Measurements from ENCODE around the gene COA4.
A peak's percentile ranks its signal among the peaks of the same experiment; 100 is the strongest.
"Not testable (repeated sequence)": the region's sequence is repeated elsewhere in the genome, so short reads cannot be mapped to it uniquely, and the experiment has no call there.

COA4 gene

DNA sequence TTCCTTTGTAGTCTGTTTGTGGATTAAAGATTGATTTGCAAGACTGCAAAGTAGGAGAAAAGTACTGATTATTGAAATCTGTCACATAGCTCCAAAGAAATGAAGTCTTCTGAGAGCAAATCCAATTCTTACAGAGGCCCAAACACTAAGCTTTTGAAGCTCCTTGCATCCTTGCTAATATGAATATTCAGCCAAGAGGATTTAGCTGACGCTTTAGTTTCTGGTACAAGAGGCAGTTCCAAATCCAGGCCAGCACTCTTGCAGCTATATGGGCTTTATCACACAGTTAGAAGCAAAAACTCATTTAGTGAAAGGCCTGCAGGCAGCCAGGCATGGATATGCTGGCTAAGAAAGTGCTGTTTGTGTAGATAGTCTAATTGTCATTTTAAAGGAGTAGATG, 12.9 kb upstream of the COA4 start:
- Histone ChIP-seq H3K9me3 (ENCODE audit: control insufficient read depth, low read length) (no peaks in the 10 kb centered on the region), H3K36me3 (ENCODE audit: control insufficient read depth, insufficient read depth, low read length) (peaks cover 4% of the 10 kb centered on the region), H3K4me3 (ENCODE audit: insufficient read depth, low read depth, low read length) (no peak overlapping the region), H3K27ac (ENCODE audit: insufficient read depth, low read depth, low read length, poor library complexity, severe bottlenecking) (no peak overlapping the region), H3K27me3 (ENCODE audit: control insufficient read depth, insufficient read depth, low read length, poor library complexity, severe bottlenecking) (no peaks in the 10 kb centered on the region), H3K4me1 (ENCODE audit: control insufficient read depth, insufficient read depth, low read length) (no peaks in the 10 kb centered on the region)
- WGBS, 2 experiments: 89 to 96% methylated on average over 1 of the region's 1 CpG

GRCh38 chr11:73889019-73889418, 12.4 kb upstream of the COA4 start:
- Histone ChIP-seq H3K27me3 (ENCODE audit: control insufficient read depth, insufficient read depth, low read length, poor library complexity, severe bottlenecking) (no peaks in the 10 kb centered on the region), H3K36me3 (ENCODE audit: control insufficient read depth, insufficient read depth, low read length) (peaks cover 4% of the 10 kb centered on the region), H3K4me1 (ENCODE audit: control insufficient read depth, insufficient read depth, low read length) (no peaks in the 10 kb centered on the region), H3K27ac (ENCODE audit: insufficient read depth, low read depth, low read length, poor library complexity, severe bottlenecking) (no peak overlapping the region), H3K9me3 (ENCODE audit: control insufficient read depth, low read length) (no peaks in the 10 kb centered on the region), H3K4me3 (ENCODE audit: insufficient read depth, low read depth, low read length) (no peak overlapping the region)
- 76 to 81% methylated on average over 1 of the region's 1 CpG for WGBS, 2 experiments

- H3K36me3 ChIP-seq (ENCODE audit: control insufficient read depth, insufficient read depth, low read length): peaks cover 4% of the 10 kb centered on the region
- 96 to 100% methylated on average over 1 to 2 of the region's 3 CpGs for WGBS, 2 experiments
Observed at GRCh38 chr11:73888244-73888643, 11.6 kb upstream of the COA4 start.

GRCh38 chr11:73883856-73884255, 7.2 kb upstream of the COA4 start:
- 92 to 100% methylated on average over 1 to 2 of the region's 2 CpGs for WGBS, 2 experiments
- Histone ChIP-seq H3K27me3 (ENCODE audit: control insufficient read depth, insufficient read depth, low read length, poor library complexity, severe bottlenecking) (no peaks in the 10 kb centered on the region), H3K36me3 (ENCODE audit: control insufficient read depth, insufficient read depth, low read length) (peaks cover 9% of the 10 kb centered on the region), H3K4me3 (ENCODE audit: insufficient read depth, low read depth, low read length) (no peak overlapping the region), H3K4me1 (ENCODE audit: control insufficient read depth, insufficient read depth, low read length) (no peaks in the 10 kb centered on the region), H3K9me3 (ENCODE audit: control insufficient read depth, low read length) (no peaks in the 10 kb centered on the region), H3K27ac (ENCODE audit: insufficient read depth, low read depth, low read length, poor library complexity, severe bottlenecking) (no peak overlapping the region)

More at GRCh38 chr11:73888244-73888643, 11.6 kb upstream of the COA4 start:
- no peaks in the 10 kb centered on the region for H3K27me3 ChIP-seq (ENCODE audit: control insufficient read depth, insufficient read depth, low read length, poor library complexity, severe bottlenecking)
- no peaks in the 10 kb centered on the region for H3K4me1 ChIP-seq (ENCODE audit: control insufficient read depth, insufficient read depth, low read length)
- no peak overlapping the region for H3K27ac ChIP-seq (ENCODE audit: insufficient read depth, low read depth, low read length, poor library complexity, severe bottlenecking)
- no peaks in the 10 kb centered on the region for H3K9me3 ChIP-seq (ENCODE audit: control insufficient read depth, low read length)
- no peak overlapping the region for H3K4me3 ChIP-seq (ENCODE audit: insufficient read depth, low read depth, low read length)

GRCh38 chr11:73880449-73880848, 3.8 kb upstream of the COA4 start:
- 90 to 91% methylated on average over 10 of the region's 10 CpGs for WGBS, 2 experiments
- not testable (repeated sequence) for H3K27me3 ChIP-seq (ENCODE audit: control insufficient read depth, insufficient read depth, low read length, poor library complexity, severe bottlenecking); H3K4me1 ChIP-seq (ENCODE audit: control insufficient read depth, insufficient read depth, low read length); H3K9me3 ChIP-seq (ENCODE audit: control insufficient read depth, low read length); H3K27ac ChIP-seq (ENCODE audit: insufficient read depth, low read depth, low read length, poor library complexity, severe bottlenecking); H3K36me3 ChIP-seq (ENCODE audit: control insufficient read depth, insufficient read depth, low read length); H3K4me3 ChIP-seq (ENCODE audit: insufficient read depth, low read depth, low read length)

- no peak overlapping the region for H3K27ac ChIP-seq (ENCODE audit: insufficient read depth, low read depth, low read length, poor library complexity, severe bottlenecking)
- peaks cover 10% of the 10 kb centered on the region for H3K4me1 ChIP-seq (ENCODE audit: control insufficient read depth, insufficient read depth, low read length)
- WGBS, 2 experiments: 43% methylated on average over 1 of the region's 1 CpG; no CpG with 5 or more reads in 1 of the 2 experiments
- no peaks in the 10 kb centered on the region for H3K27me3 ChIP-seq (ENCODE audit: control insufficient read depth, insufficient read depth, low read length, poor library complexity, severe bottlenecking)
- no peak overlapping the region for H3K4me3 ChIP-seq (ENCODE audit: insufficient read depth, low read depth, low read length)
- H3K36me3 ChIP-seq (ENCODE audit: control insufficient read depth, insufficient read depth, low read length): peaks cover 9% of the 10 kb centered on the region
- no peaks in the 10 kb centered on the region for H3K9me3 ChIP-seq (ENCODE audit: control insufficient read depth, low read length)
Observed at GRCh38 chr11:73878771-73879170, 2.1 kb upstream of the COA4 start.

GRCh38 chr11:73875840-73876239, 806 bp downstream of the COA4 start:
- 25 to 29% methylated on average over 8 of the region's 8 CpGs for WGBS, 2 experiments
- Histone ChIP-seq H3K9me3 (ENCODE audit: control insufficient read depth, low read length) (no peaks in the 10 kb centered on the region), H3K27ac (ENCODE audit: insufficient read depth, low read depth, low read length, poor library complexity, severe bottlenecking) (peak overlapping the region; percentile 85), H3K27me3 (ENCODE audit: control insufficient read depth, insufficient read depth, low read length, poor library complexity, severe bottlenecking) (no peaks in the 10 kb centered on the region), H3K4me1 (ENCODE audit: control insufficient read depth, insufficient read depth, low read length) (peaks cover 10% of the 10 kb centered on the region), H3K4me3 (ENCODE audit: insufficient read depth, low read depth, low read length) (peak overlapping the region; percentile 61), H3K36me3 (ENCODE audit: control insufficient read depth, insufficient read depth, low read length) (peaks cover 34% of the 10 kb centered on the region)

- peaks cover 10% of the 10 kb centered on the region for H3K4me1 ChIP-seq (ENCODE audit: control insufficient read depth, insufficient read depth, low read length)
- peak overlapping the region; percentile 61 for H3K4me3 ChIP-seq (ENCODE audit: insufficient read depth, low read depth, low read length)
- H3K27ac ChIP-seq (ENCODE audit: insufficient read depth, low read depth, low read length, poor library complexity, severe bottlenecking): no peak overlapping the region
- peaks cover 34% of the 10 kb centered on the region for H3K36me3 ChIP-seq (ENCODE audit: control insufficient read depth, insufficient read depth, low read length)
- no peaks in the 10 kb centered on the region for H3K9me3 ChIP-seq (ENCODE audit: control insufficient read depth, low read length)
- H3K27me3 ChIP-seq (ENCODE audit: control insufficient read depth, insufficient read depth, low read length, poor library complexity, severe bottlenecking): no peaks in the 10 kb centered on the region
- WGBS, 2 experiments: 86 to 97% methylated on average over 1 of the region's 1 CpG
Observed at GRCh38 chr11:73875380-73875779, 1.3 kb downstream of the COA4 start.

DNA sequence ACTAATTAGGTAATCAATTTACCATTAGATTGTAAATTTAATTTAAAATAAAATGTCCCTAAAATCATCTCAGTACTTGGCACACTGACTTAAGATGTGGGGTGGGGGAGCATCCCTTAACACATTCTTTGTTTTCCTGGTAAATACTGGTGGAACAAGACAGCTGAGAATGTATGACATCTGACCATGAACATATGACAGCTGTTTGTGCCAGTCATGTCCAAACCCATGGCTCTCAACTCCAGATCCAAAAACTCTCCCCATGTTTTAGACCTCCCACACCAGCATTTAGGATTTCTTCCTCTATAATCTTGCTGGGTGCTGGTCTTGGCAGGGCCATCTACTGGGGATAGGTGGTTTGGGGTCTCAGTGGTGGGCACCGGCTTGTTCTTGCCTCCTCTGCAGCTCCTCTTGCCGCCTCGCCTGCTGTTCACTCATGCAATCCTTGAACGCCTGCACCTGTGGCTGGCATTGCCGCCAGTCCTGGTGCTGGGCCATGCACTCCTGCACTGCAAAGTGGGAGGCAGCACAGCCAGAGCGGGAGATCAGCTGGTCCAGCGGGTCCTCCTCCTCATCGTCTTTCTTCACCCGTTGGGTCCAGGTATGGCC, 3.8 kb downstream of the COA4 start:
- Histone ChIP-seq H3K9me3 (ENCODE audit: control insufficient read depth, low read length) (no peaks in the 10 kb centered on the region), H3K27ac (ENCODE audit: insufficient read depth, low read depth, low read length, poor library complexity, severe bottlenecking) (no peak overlapping the region), H3K4me1 (ENCODE audit: control insufficient read depth, insufficient read depth, low read length) (peaks cover 14% of the 10 kb centered on the region), H3K27me3 (ENCODE audit: control insufficient read depth, insufficient read depth, low read length, poor library complexity, severe bottlenecking) (no peaks in the 10 kb centered on the region), H3K4me3 (ENCODE audit: insufficient read depth, low read depth, low read length) (no peak overlapping the region), H3K36me3 (ENCODE audit: control insufficient read depth, insufficient read depth, low read length) (peaks cover 29% of the 10 kb centered on the region)
- 95 to 97% methylated on average over 9 of the region's 9 CpGs for WGBS, 2 experiments

- Histone ChIP-seq H3K4me3 (ENCODE audit: insufficient read depth, low read depth, low read length) (no peak overlapping the region), H3K4me1 (ENCODE audit: control insufficient read depth, insufficient read depth, low read length) (peaks cover 9% of the 10 kb centered on the region), H3K27ac (ENCODE audit: insufficient read depth, low read depth, low read length, poor library complexity, severe bottlenecking) (no peak overlapping the region), H3K9me3 (ENCODE audit: control insufficient read depth, low read length) (no peaks in the 10 kb centered on the region), H3K36me3 (ENCODE audit: control insufficient read depth, insufficient read depth, low read length) (peaks cover 29% of the 10 kb centered on the region), H3K27me3 (ENCODE audit: control insufficient read depth, insufficient read depth, low read length, poor library complexity, severe bottlenecking) (no peaks in the 10 kb centered on the region)
- whole genome bisulfite sequencing, 2 experiments: 89 to 93% methylated on average over 3 of the region's 3 CpGs
Observed at GRCh38 chr11:73870261-73870660, 6.4 kb downstream of the COA4 start.

Measured in ectodermal cell (in vitro differentiated cells).